ENCODE measurements around the gene TLE7. TPM values are rescaled to one million over a fixed set of nuclear protein-coding genes. Genes with fewer than 3 reads are reported as not detected.

TLE7 gene
- total RNA-seq, 1 experiment from 2014 or later = not detected

DNA sequence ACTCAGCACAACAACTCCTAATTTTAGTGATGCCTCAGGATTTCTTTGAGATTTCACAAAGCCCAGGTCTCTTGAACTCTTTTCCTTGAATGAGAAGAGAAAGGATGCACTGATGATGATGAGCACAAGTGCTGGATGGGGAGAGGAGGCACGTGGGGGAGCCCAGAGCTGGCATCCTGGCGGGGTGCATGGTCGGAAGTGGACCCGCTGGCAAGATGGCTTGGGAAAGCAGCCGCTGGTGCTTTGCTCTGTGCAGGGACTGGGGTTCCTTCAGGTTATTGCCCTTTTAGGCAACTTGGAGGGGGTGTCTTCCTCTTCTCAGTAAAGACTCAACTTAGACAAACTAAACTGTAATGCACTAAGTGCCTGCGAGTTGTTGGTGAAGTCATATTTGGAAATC lies 61.0 kb downstream of the TLE7 start:
- H2AK5ac ChIP-seq (ENCODE audit: insufficient read length, low read length) = no peak overlapping the region
- no peak overlapping the region for H3K23ac ChIP-seq (ENCODE audit: insufficient read length, low read depth, low read length)
- H2BK12ac ChIP-seq (ENCODE audit: insufficient read length, low read depth, low read length) = no peak overlapping the region
- no peaks in the 10 kb centered on the region; a peak in 1 of 7 replicates for H3K36me3 Mint-ChIP-seq (ENCODE audit: insufficient read depth in 1 of 3, low read depth in 3 of 3)
- no peak overlapping the region for H3K27ac Mint-ChIP-seq
- H3K27me3 Mint-ChIP-seq (ENCODE audit: low read depth) = peaks cover 9% of the 10 kb centered on the region
- no peak overlapping the region for H4K5ac ChIP-seq (ENCODE audit: insufficient read length, low read depth, low read length)
- H3K4ac ChIP-seq (ENCODE audit: low read depth, low read length) = no peak overlapping the region
- H3K4me1 Mint-ChIP-seq = peaks cover 18 to 20% of the 10 kb centered on the region in 2 experiments
- no peaks in the 10 kb centered on the region for H3K27me3 ChIP-seq (ENCODE audit: insufficient read depth, low read length)
- no peak overlapping the region for H2BK120ac ChIP-seq (ENCODE audit: low read depth, low read length, poor library complexity, severe bottlenecking)
- no peaks in the 10 kb centered on the region for H3K23me2 ChIP-seq (ENCODE audit: insufficient read length, low read depth, low read length, poor library complexity, severe bottlenecking)
- no peak overlapping the region for H3K9ac ChIP-seq (ENCODE audit: extremely low read depth, insufficient read length, low read length)
- no peak overlapping the region for H2BK15ac ChIP-seq (ENCODE audit: low read depth, low read length)
- no peak overlapping the region for H3T11ph ChIP-seq (ENCODE audit: low read length)
- H3K18ac ChIP-seq (ENCODE audit: insufficient read length, low read depth, low read length) = no peak overlapping the region
- peaks cover 0 to 3% of the 10 kb centered on the region in 2 experiments; a peak in 1 of 5 replicates for H3K9me3 Mint-ChIP-seq
- WGBS (ENCODE audit: extremely low coverage, insufficient read length, low lambda C conversion rate) = no CpG with 5 or more reads among the region's 6 CpGs
- H4K8ac ChIP-seq (replicated peaks; ENCODE audit: insufficient read length, low read depth, low read length) = no peak overlapping the region
- H2BK5ac ChIP-seq (ENCODE audit: insufficient read length, low read length) = no peak overlapping the region
- H3K79me1 ChIP-seq (ENCODE audit: insufficient read depth, low read depth, low read length, poor library complexity, severe bottlenecking) = no peaks in the 10 kb centered on the region
- DNase-seq = no peak
- H4K91ac ChIP-seq (ENCODE audit: insufficient read length, low read depth, low read length) = no peak overlapping the region
- H2BK20ac ChIP-seq (ENCODE audit: low read depth, low read length, poor library complexity, severe bottlenecking) = no peak overlapping the region
- H3K9me3 ChIP-seq (ENCODE audit: control insufficient read depth, low read depth, low read length) = no peaks in the 10 kb centered on the region
- TF ChIP-seq, protein P1, sequence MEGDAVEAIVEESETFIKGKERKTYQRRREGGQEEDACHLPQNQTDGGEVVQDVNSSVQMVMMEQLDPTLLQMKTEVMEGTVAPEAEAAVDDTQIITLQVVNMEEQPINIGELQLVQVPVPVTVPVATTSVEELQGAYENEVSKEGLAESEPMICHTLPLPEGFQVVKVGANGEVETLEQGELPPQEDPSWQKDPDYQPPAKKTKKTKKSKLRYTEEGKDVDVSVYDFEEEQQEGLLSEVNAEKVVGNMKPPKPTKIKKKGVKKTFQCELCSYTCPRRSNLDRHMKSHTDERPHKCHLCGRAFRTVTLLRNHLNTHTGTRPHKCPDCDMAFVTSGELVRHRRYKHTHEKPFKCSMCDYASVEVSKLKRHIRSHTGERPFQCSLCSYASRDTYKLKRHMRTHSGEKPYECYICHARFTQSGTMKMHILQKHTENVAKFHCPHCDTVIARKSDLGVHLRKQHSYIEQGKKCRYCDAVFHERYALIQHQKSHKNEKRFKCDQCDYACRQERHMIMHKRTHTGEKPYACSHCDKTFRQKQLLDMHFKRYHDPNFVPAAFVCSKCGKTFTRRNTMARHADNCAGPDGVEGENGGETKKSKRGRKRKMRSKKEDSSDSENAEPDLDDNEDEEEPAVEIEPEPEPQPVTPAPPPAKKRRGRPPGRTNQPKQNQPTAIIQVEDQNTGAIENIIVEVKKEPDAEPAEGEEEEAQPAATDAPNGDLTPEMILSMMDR (conservative IDR thresholded peaks at IDR 0.05) = no peak
- H3K4me1 ChIP-seq (ENCODE audit: insufficient read depth, low read length) = no peaks in the 10 kb centered on the region; the same call in 1 of the 2 replicates
- no peak overlapping the region for H3K27ac ChIP-seq (ENCODE audit: insufficient read length, low read depth, low read length)
- no peaks in the 10 kb centered on the region for H3K79me2 ChIP-seq (ENCODE audit: insufficient read depth, low read length)
- H3K14ac ChIP-seq (ENCODE audit: insufficient read depth, low read length) = no peak overlapping the region
- no peaks in the 10 kb centered on the region for H4K20me1 ChIP-seq (ENCODE audit: control insufficient read depth, insufficient read depth, insufficient read length)
- H2AFZ ChIP-seq (ENCODE audit: low read length) = no peak overlapping the region
- H3K4me2 ChIP-seq (ENCODE audit: insufficient read depth, insufficient read length, low read length) = no peak overlapping the region
- no peak overlapping the region for H3K56ac ChIP-seq (ENCODE audit: insufficient read length, low read depth, low read length)
- no peak overlapping the region for H3K4me3 Mint-ChIP-seq

Other genes starting within 250 kb of the TLE7 start
- gene HYDIN, start 211.3 kb downstream of the TLE7 start, total RNA-seq (2021) = 1.1 and 1.7 TPM in 2 replicates
- 13.6 and 15.5 TPM in 2 replicates for gene CMTR2, start 152.7 kb downstream of the TLE7 start, total RNA-seq (2021)
- 0.85 and 0.97 TPM in 2 replicates for gene CALB2, start 83.3 kb downstream of the TLE7 start, total RNA-seq (2021)
- gene ZNF23, start 20.2 kb upstream of the TLE7 start, total RNA-seq (2021) = 9.6 and 10.1 TPM in 2 replicates
- gene ZNF19, start 47.3 kb upstream of the TLE7 start, total RNA-seq (2021) = 4.2 and 4.7 TPM in 2 replicates
- gene CHST4, start 84.4 kb upstream of the TLE7 start, total RNA-seq (2021) = 5.9 and 6.8 TPM in 2 replicates
- 0.09 TPM in 1 of 2 replicates, not detected in the other for gene TAT, start 135.0 kb upstream of the TLE7 start, total RNA-seq (2021)
- 25.2 and 27.0 TPM in 2 replicates for gene MARVELD3, start 184.1 kb upstream of the TLE7 start, total RNA-seq (2021)